ENCODE data around the gene NLRX1.

GRCh38 chr11:119149018-119149785, 19.3 kb upstream of the NLRX1 start, which contains the start of gene ABCG4:
- TF ChIP-seq CTCF (IDR thresholded peaks at IDR 0.05) (no peak), POLR2A (IDR thresholded peaks at IDR 0.05) (no peak)
